GM21825 (cell line): ENCODE results near the gene PFAS.

Experiments used
- ATAC-seq: cut with Tn5 transposase; IDR thresholded peaks from one replicate; pipeline ENCODE4 v1.9.1; 2021; ENCODE audit warnings: mild to moderate bottlenecking, moderate library complexity; ENCODE audit not compliant: unreplicated experiment

PFAS gene

DNA sequence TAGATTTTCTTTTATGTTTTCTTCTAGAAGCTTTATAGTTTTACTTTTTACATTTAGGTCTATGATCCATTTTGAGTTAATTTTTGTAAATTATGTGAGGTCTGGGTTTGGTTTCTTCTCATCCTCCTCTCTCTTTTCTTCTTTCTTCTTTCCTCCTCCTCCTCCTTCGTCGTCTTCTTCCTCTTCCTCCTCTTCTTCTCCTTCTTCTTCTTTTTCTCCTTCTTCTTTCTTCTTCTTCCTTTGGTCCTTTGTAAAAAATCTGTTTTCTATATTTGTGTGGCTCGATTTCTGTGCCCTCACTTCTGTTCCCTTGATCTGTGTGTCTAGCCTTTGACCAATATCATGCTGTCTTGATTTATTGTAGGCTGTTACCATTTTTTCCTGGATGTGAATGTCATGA, 51.1 kb downstream of the PFAS start:
- ATAC-seq = no peak

DNA sequence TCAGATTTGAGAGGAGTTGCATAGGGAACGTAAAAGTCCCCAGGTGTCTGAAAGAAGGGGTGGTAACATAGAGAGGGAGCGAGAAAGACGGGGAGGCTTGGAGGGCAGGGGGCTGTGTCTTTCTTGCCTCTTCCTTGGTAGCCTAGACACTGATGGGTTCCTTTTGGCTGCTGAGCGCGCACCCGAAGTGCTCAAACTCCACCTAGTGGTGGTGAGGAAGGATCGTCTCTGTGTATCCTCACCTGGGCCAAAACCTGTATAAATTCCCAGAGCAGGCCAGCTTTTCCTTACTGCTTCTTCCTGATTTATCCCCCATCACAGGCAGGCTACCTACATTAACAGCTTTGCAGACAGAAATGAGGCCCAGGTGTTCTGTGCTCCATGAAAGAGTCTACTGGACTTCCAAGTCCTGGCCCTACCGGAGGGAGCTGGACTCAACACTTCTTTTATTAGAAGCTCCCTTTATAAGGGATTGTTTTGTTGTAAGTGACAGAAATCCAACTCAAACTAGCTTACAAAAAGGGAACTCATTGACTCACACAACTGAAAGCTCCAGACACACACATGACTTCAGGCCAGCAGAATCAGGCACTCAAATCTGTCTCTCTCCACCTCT, 51.6 kb downstream of the PFAS start:
- ATAC-seq = no peak

DNA sequence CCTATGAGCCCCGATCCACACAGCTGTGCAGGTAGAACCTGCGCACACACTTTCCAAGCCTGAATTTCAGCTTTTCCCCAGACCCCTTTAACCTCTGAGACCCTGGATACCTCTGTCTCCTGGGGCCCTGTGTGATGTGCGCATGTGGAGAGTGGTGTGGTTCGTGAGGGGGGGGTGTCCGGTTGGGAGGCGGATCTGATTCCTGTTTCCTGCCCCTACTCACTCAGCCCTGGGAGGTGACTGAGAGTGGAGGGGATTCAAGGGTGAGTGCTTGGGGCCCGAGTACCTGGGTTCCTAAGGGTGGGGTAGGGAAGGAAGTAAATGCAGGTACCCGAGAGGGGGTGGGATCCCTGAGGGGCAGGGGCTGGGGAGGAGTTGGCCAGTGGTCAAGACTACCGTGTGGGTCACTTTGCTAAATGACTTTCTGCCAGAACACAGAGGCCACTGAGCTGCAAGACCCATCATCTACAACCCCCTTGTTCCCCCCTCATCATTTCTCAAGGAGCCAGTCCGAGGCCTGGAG, 61.6 kb downstream of the PFAS start:
- ATAC-seq = no peak

DNA sequence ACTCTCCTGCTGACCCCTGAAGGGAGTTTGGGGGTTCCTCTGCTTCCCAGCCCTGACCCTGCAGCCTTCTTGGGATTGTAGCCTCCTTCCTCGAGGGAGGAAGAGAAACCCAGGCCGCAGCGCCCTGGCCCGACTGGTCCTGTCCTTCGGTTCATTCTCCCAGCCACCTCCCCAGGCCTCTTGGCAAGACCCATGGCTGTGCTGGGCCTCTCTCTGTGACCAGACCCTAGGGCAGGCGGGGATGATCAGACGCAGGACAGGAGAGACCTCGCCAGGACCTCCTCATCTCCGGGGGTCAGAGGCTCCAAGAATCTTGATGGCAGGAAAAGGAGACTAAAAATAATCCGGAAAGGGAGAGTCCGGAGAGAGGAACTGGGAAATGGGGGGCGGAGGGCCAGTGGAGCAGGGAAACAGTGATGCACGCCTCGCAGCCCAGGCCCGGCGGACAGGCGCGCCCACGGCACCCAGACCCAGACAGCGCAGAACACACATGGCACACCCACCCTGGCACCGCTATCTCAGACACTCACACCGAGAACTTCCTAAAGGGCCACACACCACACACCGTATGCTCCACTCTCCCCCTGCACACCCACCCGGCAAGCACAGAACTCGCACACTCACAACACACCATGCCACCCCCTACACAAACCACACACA, 62.2 kb downstream of the PFAS start:
- no peak for ATAC-seq

DNA sequence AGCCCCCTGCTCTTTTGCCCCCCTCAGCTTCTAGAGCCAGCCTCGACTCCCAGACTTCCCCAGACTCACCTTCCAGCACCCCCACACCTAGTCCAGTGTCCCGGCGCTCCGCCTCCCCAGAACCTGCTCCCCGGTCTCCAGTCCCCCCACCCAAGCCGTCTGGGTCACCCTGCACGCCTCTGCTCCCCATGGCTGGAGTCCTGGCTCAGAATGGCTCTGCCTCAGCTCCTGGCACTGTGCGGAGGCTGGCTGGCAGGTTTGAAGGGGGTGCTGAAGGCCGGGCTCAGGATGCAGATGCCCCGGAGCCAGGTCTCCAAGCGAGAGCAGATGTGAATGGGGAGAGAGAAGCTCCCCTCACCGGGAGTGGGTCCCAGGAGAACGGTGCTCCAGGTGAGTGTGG, 63.2 kb downstream of the PFAS start:
- no peak for ATAC-seq

DNA sequence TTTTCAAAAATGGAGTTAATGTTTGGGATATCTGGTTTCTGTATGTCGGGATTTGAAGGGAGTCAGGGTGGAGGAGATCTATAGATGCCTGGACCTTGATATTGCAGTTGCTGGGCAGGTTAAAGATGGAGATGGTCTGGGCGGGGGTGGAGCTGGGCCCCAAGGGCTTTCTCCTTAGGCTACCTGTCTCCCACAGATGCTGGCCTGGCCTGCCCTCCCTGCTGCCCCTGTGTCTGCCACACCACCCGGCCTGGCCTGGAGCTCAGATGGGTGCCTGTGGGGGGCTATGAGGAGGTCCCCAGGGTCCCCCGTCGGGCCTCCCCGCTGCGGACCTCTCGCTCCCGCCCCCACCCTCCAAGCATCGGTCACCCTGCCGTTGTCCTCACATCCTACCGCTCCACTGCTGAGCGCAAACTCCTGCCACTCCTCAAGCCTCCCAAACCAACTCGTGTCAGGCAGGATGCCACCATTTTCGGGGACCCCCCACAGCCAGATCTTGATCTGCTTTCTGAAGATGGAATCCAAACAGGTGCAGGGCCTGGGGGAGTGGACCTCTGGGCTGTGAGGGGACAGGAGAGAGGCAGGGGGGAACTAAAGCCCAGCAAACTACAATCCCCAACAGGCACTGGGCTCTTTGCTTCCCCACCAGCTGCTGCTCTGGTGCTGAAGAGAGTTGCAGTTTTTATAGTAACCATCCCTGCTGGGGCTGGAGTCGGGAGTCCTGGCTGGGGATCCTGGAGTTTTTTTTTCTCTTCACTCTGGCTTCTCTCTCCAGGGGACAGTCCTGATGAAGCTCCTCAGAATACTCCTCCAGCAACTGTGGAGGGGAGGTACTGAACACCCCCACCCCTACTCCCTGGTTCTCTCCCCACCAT, 63.9 kb downstream of the PFAS start:
- no peak for ATAC-seq

DNA sequence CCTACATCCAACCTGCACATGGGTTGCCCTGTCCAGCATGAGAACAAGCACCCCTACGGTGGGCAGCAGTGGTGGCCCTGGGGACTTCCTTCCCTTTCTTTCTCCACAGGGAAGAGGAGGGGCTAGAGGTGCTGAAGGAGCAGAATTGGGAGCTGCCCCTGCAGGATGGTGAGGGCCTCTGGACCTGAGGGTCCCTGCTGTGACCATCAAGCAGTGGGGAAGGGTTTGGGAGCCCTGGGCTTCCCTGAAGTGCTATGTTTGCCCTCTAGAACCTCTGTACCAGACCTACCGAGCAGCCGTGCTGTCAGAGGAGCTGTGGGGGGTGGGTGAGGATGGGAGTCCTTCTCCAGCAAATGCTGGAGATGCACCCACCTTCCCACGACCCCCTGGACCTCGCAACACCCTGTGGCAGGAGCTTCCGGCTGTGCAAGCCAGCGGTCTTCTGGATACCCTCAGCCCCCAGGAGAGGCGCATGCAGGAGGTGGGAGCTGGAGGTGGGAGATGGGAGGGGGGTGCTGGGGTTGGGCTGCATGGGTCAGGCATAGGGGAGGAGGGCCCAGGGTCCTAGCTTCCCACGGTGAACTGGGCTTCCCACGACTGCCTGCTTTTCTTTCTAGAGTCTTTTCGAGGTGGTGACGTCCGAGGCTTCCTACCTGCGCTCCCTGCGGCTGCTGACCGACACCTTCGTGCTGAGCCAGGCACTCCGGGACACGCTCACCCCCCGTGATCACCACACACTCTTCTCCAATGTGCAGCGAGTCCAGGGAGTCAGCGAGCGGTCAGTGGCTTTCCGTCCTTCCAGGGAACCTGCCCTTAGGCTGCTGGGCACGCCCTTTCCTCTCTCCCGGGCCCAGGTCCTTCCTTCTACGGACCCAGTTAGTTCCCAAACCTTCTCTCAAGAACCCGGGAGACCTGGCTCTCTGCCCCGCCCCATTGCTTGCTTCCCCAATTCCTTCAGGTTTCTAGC, 66.0 kb downstream of the PFAS start:
- no peak for ATAC-seq

DNA sequence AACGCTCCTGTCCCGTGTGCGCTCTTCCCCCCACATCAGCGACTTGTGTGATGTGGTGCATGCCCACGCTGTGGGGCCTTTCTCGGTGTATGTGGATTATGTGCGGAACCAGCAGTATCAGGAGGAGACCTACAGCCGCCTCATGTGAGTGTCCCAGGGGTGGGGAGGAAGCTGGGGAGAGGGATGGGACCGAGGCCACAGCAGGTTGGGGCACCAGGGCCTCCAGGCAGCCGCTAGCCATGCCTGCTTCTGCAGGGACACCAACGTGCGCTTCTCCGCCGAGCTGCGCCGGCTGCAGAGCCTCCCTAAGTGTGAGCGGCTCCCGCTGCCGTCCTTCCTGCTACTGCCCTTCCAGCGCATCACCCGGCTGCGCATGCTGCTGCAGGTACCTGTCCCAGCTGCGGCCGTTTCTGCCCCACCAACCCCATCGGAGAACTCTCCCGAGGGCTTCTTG, 66.7 kb downstream of the PFAS start:
- ATAC-seq = no peak

DNA sequence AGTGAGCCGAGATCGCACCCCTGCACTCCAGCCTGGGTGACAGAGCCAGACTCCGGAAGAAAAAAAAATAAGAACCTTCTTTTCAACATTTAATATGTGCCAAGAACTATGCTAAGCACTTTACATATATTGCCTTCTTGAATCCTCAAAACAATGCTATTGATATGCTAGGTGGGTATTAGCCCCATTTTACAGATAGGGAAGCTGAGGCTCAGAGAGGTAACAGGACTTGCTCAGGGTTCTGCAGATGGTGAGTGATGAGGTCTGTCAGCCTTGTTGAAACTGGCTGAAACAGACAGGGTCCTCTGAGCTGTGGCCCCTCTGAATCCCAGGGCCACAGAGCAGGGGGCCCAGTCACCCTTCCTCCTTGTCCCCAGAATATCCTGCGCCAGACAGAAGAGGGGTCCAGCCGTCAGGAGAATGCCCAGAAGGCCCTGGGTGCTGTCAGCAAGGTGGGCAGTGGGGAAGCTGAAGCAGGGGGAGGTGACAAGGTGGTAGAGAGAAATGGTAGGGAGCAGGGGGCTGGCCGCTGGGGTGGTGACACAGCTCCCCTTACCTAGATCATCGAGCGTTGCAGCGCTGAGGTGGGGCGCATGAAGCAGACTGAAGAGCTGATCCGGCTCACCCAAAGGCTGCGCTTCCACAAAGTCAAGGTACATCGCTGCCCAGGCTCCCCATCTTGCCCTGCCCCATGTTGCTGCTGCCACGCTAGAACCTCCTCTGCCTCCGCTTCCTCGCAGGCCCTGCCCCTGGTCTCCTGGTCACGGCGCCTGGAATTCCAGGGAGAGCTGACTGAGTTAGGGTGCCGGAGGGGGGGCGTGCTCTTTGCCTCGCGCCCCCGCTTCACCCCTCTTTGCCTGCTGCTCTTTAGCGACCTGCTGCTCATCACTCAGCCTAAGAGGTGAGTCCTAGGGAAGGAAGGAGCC, 69.2 kb downstream of the PFAS start:
- ATAC-seq = no peak
